ENCODE measurements around the gene U2AF1.
"Not testable (repeated sequence)": the region's sequence is repeated elsewhere in the genome, so short reads cannot be mapped to it uniquely, and the experiment has no call there.

U2AF1 gene, protein sequence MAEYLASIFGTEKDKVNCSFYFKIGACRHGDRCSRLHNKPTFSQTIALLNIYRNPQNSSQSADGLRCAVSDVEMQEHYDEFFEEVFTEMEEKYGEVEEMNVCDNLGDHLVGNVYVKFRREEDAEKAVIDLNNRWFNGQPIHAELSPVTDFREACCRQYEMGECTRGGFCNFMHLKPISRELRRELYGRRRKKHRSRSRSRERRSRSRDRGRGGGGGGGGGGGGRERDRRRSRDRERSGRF

DNA sequence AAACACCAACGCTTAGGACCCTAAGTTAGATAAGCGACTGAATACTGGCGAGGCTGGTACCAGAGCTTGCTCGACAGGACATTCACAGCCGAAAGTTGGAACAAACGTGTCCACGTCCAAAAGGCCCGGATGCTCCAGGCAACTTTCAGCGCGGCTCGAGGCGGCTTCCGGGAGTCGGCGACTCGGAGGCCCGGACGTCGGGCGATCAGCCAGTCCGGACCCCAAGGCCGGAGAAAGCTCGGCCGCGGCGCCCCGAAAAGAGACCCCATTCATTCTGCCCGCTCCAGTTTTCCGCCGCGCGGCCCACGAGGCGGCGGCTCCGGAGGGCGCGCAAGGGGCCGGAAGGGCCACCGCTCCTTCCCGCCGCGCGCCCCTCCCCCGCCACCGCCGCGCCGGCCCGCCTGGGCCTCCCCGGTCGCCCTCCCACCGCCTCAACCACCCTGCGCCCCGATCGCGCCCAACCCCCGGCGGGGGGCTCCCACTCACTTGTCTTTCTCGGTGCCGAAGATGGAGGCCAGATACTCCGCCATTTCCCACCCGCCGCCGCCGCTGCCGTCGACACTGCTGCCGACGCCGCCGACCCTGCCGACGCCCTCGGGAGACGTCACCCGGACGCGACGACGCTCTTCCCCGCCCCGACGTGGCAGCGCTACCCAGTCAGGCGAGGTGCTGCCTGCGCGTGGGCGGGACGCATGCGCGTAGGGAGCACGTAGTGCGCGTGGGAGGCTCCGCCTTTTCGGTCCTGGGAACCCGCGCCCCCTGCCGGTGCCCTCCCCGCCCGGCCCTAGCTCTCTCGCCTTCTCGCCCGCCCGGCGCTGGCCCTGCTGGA lies at the start of gene U2AF1:
TSS of gene U2AF1 (minus strand) at position 606 of the 829 bp plus-strand sequence. CDS start at position 530, 76 bp downstream.
- not testable (repeated sequence) for DNase-seq

DNA sequence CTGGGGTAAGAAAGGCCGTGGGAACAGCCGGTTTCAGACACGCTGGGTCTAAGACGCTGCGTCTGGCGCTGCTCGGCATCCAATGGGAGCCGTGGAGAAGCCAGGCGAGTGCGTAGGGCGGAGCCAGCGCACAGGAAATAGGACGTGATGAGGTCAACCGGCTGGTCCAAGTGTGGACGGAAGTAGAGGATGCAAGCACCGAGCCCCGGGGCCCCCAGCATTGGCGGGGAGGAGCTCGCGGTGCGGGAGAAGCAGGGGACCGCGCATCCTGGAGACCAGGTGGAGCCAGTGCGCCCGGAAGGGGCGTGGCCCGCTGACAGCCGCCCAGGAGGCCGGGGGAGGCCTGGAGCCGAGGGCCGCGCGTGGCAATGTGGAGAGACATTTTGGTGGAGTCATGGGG lies 46.2 kb upstream of the U2AF1 start:
- DNase-seq = not testable (repeated sequence)

GRCh38 chr21:43149344-43149743 lies 42.0 kb upstream of the U2AF1 start:
- not testable (repeated sequence) for DNase-seq

GRCh38 chr21:43147999-43148398 lies 40.6 kb upstream of the U2AF1 start:
- DNase-seq = not testable (repeated sequence)

DNA sequence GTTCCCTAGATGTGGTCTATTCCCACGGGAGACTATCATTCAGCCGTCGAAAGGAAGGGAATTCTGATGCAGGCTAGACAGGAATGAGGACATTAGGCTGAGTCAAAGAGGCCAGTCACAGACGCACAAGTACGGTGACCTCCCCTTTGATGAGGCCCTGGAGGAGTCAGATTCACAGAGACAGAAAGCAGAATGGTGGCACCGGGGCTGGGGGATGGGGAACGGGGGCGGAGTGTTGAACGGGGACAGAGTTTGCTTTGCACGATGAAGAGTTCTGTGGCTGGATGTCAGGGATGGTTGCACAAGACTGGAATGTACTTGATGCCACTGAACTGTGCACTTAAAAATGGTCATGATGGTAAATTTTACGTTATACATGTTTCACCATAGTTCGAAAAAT lies 39.3 kb upstream of the U2AF1 start:
- DNase-seq = not testable (repeated sequence)

DNA sequence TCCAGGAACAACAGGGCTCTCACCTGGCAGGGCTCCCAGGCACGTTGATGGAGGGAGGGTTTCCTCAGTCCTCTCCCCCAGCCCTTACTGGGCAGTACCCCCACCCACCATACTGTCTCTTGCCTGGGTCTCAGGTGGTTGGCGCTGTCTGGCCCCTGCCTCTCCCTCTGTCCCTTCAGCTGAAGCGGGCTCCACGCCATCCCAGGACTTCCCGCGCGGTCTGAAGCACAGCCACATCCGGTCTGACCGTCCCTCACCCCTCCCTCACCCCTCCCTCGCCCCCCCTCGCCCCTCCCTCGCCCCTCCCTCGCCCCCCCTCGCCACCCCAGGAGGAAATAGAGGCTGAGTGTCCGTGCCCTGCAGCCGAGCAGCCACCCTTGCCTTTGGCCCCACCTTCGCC lies 34.0 kb upstream of the U2AF1 start:
- DNase-seq = not testable (repeated sequence)

DNA sequence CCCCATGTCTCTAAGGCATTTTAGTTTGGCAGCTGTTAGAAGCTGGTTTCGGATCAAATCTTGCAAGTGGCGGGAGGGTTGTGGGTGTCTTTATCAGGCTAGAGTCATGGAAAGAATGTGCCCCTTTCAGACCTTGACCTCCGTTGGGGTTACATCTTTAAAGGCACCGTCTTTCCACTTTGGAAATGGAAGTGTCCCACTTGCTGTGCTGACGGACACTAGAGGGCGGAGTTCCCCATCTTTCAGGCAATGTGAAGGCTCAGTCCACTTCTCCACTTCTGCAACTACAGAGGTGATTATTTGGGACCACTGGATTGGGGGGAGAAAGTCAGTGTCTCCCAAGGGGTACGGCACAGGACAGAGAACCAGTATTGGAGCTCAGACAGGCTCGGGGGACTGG lies 31.6 kb upstream of the U2AF1 start:
- not testable (repeated sequence) for DNase-seq

- not testable (repeated sequence) for DNase-seq
These were observed 27.1 kb upstream of the U2AF1 start for GRCh38 chr21:43134520-43134919.

GRCh38 chr21:43130094-43130493 lies 22.7 kb upstream of the U2AF1 start:
- not testable (repeated sequence) for DNase-seq

GRCh38 chr21:43115956-43116355 lies 8.6 kb upstream of the U2AF1 start:
- not testable (repeated sequence) for DNase-seq

DNA sequence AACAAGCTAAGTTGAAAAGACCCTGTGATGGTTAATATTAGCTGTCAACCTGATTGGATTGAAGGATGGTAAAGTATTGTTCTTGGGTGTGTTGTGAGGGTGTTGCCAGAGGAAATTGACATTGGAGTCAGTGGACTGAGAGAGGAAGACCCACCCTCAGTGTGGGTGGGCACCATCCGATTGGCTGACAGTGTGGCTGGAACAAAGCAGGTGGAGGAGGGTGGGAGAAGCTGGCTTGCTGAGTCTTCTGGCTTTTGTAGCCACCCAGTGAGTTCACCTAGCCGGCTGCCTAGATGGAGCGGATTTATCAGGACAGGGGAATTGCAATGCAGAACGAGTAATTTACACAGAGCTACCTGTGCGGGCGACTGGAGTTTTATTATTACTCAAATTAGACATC lies 7.1 kb upstream of the U2AF1 start:
- not testable (repeated sequence) for DNase-seq

DNA sequence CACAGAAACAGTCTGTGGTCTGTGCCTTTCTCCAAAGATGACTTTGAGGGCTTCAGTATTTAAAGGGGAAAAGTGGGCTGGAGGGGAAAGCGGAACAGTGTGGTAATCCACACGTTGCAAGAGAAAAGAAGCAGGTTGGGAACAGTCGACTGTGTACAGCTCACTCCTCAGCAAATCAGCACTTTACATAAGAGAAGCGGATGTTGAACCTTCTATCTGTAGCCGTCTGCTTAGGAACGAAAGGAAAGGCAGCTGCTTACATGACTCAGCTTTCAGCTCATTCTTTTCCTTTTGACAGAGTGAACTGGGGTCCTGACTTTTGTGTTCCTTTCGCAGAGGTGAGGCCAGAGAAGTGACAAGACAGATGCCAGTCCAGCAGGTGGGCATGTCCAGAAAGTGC lies 1.6 kb upstream of the U2AF1 start:
- DNase-seq = not testable (repeated sequence)

DNA sequence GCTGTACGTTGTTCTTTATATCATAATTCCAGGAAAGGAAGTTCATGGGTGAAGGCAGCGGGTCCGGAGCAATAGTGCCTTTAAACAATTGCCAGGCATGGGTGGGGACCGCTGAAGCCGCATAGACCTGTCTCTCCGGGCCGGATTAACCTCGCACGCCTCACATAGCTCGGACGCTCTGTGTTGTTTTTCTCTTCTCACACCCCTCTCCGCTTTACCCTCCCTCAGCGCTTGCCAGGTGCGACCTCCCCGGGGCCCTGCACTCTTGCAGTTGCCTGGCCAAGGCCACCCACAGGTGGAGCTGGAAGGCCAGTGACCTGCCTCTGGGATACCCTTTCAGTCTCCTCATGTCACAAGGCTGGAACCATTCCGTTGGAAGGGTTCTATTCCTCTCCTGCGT lies 807 bp upstream of the U2AF1 start:
- not testable (repeated sequence) for DNase-seq

DNA sequence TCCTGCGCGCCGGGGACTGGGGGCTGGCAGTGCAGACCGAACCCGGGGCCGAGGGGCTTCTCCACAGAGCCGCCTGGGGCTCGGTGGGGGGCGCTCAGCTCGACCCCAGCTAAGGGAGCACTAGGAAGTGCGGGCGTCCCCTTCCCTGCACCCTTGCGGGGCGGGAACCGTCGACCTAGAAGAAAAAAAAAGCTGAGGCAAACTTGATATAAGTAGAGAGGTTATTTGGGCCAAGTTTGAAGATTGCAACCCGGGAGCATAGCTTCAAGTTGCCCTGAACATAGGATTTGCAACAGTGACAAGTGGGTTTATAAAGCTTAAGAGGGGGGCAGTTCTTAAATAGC lies 396 bp upstream of the U2AF1 start:
- not testable (repeated sequence) for DNase-seq

DNA sequence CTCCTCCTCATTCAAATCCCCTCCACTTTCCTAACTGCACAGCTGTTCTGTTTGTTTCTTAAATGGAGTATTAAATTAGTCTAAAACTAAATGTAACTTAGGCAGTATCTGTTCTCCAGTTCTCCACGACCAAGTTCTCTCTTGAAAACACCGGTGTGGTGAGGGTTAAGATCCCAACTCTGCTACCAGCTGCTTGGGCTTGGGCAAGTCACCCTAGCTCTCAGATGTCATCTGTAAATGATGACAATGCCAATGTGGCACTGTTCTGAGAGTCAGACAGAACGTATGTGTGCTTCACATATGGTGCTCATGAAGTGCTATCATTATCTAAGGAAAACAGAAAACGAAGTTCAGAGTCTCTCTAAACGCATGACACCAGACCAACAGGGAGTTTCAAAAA lies 2.7 kb downstream of the U2AF1 start:
- not testable (repeated sequence) for DNase-seq

DNA sequence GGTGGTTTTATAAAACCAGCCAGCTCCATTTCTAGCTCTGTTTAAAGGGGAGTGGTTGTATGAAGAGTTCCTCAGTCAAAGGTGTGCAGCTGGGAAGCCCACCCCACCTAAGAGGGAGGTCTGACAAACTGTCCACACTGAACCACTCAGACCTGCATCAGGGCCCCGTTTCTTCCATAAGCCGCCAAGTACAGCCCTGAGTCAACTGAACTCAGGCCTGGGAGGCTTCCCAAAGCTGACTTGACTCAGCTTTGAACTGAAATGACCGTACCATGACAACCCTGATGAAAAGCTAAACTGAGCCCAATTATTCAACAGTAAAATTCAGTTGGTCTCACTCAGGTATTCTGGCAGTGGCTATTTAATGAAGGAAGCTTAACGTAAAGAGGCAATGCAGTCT lies 5.1 kb downstream of the U2AF1 start:
- DNase-seq = not testable (repeated sequence)

GRCh38 chr21:43101676-43102075 lies 5.7 kb downstream of the U2AF1 start:
- DNase-seq = not testable (repeated sequence)

- not testable (repeated sequence) for DNase-seq
These were observed 6.4 kb downstream of the U2AF1 start for GRCh38 chr21:43101000-43101399.

DNA sequence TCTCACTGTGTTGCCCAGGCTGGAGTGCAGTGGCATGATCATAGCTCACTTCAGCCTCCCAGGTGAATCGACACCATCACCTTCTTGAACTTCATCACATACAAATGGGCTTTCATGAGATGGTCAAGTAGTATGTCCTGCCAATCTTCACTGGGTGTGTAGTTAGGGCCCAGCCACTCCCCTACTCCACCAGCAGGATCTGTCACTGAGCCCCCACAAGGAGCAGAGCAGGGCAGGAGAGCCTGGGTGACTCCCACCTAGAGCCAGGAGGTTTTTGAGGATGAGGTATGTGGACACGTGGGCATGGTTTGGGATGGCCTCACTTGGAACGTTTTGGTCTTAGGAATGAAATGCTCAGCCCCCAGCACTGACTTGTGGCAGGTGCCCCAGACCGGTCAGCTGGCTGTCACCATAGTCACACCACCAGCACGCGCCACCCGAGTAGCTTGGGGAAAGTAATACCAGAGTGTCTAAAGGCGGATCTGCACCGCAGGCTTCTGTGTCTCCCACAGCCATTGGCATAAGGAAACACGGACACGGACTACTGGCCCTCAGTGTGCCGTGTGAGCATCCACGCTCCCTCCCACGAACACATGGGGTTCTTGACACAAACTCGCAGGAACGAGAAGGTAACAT lies 15.3 kb downstream of the U2AF1 start:
- not testable (repeated sequence) for DNase-seq

- not testable (repeated sequence) for DNase-seq
These were observed 16.4 kb downstream of the U2AF1 start for GRCh38 chr21:43090947-43091346.

DNA sequence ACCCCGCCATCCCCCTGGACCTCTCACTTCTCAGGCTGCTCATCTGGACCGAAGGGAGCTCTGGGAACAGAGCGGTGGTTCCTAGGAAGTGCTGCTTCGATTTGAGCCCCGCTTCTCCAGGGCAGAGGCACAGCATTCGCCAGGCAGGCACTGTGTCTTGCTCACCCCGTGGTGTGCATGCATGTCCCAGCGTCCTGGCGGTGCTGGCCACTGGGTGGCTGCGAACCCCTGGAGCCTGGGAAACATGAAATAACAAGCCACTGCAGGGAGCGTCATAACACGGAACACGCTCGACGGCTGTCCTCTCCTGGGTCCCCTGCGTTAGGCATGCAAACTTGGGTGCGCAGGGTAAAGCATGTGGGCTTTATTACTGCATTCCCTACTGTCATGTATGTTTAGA lies 17.9 kb downstream of the U2AF1 start:
- DNase-seq = not testable (repeated sequence)

- not testable (repeated sequence) for DNase-seq
These were observed 24.6 kb downstream of the U2AF1 start for GRCh38 chr21:43082587-43083300.

DNA sequence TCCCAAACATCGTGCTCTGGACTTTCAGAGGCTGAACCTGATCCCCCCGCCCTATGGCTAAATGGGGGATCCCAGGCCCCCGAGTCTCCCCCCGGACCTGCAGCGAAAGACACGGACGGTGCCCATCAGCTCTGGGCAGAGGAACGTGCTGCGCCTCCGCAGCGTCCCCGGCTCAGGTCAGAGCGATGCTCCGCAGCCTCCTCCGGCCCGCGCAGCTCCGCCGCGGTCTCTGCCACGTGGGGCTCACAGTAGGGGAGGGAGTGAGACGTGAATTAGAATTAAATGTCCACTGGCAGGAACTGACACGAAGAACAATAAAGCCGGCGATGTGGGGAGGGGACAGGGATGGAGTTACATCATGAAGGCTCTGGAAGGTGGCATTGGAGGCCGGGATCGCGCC lies 30.7 kb downstream of the U2AF1 start:
- DNase-seq = not testable (repeated sequence)
